Fibroblast of skin of scalp (primary cell): ENCODE results near the gene COL15A1.

Experiments
- DNase-seq: peaks from one replicate; pipeline ENCODE4 v3.0.0-alpha.2; 2013

COL15A1 gene

GRCh38 chr9:98949565-98949964 is 5.9 kb downstream of the COL15A1 start:
- no peak for DNase-seq

DNA sequence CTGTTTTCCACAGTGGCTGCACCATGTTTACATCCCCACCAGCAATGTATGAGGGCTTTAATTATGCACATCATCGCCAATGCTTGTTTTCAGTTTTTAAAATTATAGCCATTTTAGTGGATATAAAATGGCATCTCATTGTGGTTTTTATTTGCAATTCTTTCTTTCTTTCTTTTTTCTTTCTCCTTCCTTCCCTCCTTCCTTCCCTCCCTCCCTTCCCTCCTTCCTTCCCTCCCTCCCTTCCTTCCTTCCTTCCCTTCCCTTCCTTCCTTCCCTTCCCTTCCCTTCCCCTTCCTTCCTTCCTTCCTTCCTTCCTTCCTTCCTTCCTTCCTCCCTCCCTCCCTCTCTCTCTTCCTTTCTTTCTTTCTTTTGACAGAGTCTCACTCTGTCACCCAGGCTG is 6.6 kb downstream of the COL15A1 start:
- DNase-seq: no peak

DNA sequence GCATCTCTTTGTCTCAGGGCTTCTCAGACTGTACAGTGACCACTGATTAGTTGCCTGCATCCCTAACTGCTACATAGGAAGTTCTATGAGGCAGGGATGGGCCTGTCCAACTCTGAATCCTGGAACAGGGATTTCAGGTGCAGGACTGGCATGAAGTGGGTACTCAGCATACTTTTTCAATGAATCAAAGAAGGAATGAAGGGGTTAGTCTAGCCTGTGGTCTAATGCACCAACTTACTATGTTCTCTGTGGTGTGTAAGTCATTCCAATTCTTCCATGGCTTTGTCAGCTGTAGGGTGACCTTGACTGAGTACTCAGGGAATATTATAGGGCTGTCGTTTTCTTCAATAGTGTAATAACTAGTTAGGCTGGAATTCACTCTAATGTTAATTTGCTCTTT is 8.3 kb downstream of the COL15A1 start:
- DNase-seq: no peak

GRCh38 chr9:98953581-98954243 is 10.0 kb downstream of the COL15A1 start:
- DNase-seq: no peak

- DNase-seq: no peak
Observed at GRCh38 chr9:98954244-98954610, 10.5 kb downstream of the COL15A1 start.

GRCh38 chr9:98955259-98955658 is 11.6 kb downstream of the COL15A1 start:
- DNase-seq: no peak

DNA sequence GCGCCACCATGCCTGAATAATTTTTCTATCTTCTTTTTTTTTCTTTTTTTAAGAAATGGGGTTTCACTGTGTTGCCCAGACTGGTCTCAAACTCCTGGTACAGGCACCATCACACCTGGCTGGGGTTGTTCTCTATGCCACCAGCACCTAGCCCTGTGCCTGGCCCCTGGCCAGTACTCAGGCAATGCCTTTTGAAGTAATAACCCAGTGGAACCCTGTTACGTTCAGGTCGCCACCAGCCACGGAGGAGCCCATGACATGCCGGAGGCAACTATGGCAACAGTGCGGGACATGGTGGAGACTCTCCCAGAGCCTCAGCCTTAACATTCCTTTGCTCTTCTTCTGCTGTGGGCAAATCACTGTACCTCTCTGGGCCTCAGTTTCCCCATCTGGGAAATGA is 14.1 kb downstream of the COL15A1 start:
- no peak for DNase-seq

- DNase-seq: peak; percentile 94
Observed at GRCh38 chr9:98958271-98958984, 14.7 kb downstream of the COL15A1 start.

- no peak for DNase-seq
Observed at GRCh38 chr9:98960409-98960808, 16.7 kb downstream of the COL15A1 start.

GRCh38 chr9:98961513-98962180 is 17.9 kb downstream of the COL15A1 start:
- no peak for DNase-seq

DNA sequence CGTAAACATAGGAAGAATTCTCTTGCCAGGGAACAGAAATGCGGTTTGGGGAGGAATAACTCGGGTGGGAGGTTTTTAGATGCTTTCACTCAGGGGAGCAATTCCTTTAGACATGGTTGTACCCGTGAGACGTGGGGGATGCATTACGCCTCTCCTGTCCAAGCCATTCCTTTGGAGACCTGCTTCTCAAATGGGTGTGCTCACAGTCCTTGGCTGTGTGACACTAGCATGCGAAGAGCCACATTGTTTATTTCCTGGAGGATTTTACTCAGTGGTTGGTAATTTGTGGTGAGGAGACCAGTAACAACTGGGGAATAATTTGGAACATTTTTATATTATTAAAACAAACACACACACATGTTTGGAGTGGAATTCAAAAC is 18.5 kb downstream of the COL15A1 start:
- DNase-seq: peak; percentile 81

GRCh38 chr9:98962861-98963260 is 19.2 kb downstream of the COL15A1 start:
- DNase-seq: peak; percentile 55

DNA sequence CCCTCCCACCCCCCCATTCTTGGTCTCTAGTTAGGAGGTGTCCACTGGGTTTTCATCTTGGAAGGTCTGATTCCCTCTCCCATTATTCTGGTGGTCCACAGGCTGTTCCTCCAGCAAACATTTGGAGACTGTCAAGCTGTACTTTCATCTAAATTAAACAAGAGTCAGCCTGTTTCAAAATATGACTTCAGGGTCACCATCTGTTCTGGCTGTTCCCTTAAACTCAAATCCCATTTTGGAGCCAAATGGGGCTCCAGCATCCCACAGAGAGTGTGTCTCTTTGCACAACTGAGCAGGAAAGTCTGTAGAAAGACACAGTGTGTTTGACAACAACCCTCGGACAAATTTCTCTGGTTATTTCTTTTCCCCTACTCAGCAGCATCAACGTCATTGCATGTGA is 20.5 kb downstream of the COL15A1 start:
- DNase-seq: no peak

DNA sequence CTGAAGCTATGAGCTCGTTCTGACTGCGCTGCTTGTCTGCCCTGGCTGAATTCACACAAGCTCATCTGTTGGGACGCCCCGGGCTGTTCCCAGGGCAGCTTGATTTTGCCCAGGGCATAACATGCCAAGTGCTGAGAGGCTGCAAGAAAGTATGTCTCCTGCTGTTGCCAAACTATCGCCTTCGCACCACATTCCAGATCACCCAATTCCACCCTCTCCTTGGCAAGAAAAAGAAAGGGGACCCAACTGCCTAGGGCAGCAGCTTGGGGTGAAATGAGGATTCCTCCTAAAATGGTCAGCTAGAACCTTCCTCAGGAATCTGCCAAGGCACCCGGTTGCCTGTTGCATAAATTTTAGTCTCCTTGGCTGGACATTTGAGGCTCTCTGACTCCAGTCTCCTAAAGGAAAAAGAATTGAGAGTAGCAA is 21.2 kb downstream of the COL15A1 start:
- DNase-seq: no peak

DNA sequence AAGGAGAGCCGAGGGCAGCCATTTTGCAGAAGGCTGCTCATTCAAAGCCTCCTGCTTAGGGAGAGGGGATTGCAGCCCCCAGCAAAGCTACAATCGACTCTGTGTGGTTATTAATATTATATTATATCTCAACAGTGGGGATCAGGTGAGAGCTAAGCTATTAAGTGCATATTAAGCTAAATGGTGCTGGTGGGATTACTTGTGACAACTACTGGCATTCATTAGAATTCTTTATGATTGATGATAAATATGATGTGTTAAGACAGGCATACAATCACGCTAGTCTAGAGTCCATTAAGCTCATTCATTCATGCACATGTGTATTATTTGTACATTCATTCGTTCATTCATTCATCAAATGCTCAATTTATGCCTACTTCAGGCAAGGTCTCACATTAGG is 23.0 kb downstream of the COL15A1 start:
- no peak for DNase-seq

DNA sequence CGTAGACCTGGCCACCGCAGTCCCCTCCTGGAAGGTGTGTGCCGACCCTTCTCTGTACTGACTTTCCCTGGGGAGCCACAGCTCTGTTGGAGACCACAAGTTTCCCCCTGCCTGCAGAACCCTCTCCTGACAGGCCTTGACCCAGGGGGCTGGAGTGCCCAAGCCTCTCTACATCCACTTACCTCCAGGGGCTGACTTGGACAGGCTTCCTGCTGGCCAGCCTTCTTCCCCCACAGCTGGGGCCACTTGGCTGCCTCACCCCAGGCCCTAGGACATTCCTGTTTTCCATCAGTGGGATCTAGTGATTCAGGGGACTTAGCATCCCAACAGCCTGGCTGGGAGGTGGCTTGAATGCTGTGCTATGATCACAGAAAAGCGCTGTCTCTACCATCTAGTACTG is 23.6 kb downstream of the COL15A1 start:
- no peak for DNase-seq

DNA sequence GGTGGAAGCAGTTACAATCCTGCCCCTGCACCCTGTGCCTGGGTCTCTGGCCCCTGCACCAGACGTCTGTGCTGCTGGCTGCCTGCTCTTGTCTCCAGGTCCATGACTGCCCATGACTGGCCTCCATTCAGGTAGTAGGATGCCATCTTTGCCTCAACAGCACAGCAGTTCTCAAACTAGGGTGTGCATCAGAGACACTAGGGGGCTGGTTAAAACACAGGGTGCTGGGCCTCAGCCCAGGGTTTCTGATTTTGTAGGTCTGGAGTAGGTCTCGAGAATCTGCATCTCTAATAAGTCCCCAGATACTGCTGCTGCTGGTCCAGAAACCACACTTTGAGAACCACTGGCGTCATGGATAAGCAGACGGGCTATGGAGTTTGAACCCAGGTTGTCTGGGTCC is 24.0 kb downstream of the COL15A1 start:
- DNase-seq: no peak

GRCh38 chr9:98968601-98969337 is 25.1 kb downstream of the COL15A1 start:
- no peak for DNase-seq

GRCh38 chr9:98970532-98971041 is 26.9 kb downstream of the COL15A1 start:
- no peak for DNase-seq

DNA sequence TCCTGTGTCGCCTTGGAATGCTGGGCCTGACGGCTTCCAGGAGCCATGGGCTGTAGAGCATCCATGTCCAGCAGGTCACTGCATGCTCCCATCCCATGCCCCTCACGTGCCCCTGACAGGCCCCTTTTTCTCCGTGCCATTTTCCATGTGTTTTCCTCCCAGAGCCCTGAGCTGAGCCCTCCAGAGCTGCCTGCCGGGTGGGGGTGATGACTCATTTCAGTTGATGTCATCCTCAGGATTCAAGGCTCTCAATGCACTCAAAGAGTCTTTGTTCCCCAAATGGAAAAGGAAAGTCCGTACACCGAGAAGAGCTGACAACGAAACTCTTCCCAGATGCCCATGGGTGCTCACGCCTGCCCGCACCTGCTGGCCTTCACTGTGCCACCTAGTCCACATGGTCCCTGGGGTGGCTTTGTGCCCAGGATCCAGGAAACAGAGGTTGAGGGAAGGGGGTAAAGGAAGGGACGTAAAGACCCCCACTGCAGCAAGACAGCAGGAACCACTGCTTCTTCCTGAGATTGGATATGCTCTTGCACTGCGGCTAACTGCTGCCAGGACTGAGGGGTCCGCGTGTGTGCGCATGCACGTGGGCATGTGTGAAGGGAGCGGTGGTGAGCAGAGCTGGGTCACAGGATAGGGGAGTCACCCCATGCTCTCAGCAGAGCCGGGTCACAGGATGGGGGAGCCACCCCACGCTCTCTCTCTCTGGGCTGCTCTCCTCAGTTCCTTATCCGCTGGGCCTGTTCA is 27.6 kb downstream of the COL15A1 start:
- DNase-seq: peak; percentile 78

DNA sequence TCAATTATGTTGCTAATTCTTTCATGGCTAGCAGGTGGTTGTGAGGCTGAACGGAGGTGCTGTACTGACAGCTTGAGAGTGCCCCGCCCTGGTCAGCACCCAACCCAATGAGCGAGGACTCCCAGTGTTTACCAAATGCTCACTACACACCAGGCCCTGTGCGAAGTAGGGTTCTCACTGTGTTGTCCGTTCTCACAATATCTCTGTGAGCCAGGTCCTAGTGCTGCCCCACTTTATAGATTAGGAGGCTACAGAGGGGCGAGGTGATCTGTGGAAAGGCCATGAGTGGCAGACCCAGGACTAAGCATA is 28.2 kb downstream of the COL15A1 start:
- DNase-seq: no peak

DNA sequence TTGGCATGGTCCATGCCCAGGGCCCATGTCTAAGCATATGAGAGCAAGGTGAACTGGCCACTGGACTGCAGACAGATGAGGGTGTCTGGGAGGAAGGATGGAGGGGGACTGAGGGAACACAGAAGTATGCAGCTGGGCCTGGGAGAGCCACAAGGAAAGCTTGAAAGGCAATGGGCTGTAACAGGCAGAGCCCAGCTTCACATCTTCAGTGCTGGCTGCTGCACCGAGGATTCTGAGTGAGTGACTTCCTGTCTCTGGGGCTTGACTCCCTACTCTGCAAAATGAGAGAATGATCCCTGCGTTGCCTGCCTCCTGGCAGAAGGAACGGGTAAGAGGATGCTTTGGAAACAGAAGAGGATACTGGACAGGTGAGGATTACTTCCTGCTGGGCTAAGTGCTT is 29.0 kb downstream of the COL15A1 start:
- no peak for DNase-seq

- DNase-seq: no peak
Observed at GRCh38 chr9:98973171-98973570, 29.5 kb downstream of the COL15A1 start.
